ENCODE measurements around the gene MED12L.

Gene MED12L

DNA sequence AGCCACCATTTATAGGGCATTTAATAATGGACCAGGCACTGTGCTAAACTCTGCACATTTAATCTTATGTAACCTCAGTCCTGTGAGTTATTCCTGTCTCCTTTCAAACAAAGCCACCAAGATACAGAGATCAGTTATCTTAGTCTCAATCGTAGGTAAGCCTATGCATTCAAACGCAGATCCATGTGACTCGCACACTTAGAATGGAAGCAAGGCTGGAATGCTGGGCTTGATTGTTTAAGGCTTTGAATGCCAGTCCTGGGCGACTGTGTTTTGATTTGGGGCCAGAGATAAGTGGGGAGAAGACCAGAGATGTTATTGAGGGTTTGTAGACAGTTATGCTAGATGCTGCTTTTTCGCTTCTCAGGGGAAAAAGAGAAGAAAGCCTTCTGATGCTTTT, 22.2 kb downstream of the MED12L start (continued):
- TF ChIP-seq, protein P1, sequence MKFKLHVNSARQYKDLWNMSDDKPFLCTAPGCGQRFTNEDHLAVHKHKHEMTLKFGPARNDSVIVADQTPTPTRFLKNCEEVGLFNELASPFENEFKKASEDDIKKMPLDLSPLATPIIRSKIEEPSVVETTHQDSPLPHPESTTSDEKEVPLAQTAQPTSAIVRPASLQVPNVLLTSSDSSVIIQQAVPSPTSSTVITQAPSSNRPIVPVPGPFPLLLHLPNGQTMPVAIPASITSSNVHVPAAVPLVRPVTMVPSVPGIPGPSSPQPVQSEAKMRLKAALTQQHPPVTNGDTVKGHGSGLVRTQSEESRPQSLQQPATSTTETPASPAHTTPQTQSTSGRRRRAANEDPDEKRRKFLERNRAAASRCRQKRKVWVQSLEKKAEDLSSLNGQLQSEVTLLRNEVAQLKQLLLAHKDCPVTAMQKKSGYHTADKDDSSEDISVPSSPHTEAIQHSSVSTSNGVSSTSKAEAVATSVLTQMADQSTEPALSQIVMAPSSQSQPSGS (tag by site-specific recombination; IDR thresholded peaks at IDR 0.05; ENCODE audit: low read depth): no peak

DNA sequence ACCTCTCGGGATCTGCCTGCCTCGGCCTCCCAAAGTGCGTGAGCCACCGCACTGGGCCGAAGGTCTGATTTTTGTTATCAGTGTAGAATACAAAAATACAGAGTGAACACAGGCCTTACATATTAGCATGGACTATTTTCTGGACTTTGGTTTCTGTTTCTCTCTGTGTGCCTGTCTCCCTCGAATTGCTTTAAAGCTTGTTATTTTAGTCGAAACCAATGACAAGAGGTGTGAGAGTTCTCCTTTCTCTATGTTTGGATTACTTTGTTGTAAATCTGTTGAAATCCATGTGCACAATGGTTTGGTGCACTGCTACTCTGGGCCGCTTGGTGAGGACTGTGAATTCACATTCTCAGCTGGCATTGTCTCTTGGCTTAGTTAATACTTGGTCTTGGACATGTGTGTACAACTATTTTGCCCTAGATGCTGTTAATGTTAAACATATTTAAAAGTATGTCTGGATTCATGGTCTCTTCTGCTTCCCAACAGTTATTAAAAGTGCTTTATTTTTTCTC, 23.9 kb downstream of the MED12L start:
- CTCF ChIA-PET: interaction anchor here (0.9 to 1.0 kb wide), 2 partner anchors 14 to 18 kb away, joined by 3 to 4 read pairs; no protein-coding TSS in a partner anchor

DNA sequence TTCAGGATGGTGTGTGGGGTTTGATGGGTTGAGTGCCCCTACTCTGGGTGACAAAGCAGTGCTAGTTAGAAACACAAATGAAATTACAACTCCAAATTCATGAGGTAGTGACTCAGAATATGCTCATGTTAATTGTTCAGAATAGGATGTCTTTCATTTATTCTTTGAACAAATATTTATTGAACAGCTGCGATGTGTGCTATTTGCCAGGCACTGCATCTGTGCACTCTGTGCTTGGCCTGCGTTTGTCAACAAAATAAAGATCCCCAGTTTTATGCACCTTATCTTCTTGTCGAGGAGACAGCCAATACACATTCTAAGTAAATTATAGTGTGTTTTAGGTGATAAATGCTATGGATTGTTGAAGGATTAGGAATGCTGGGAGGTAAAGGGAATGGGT, 27.3 kb downstream of the MED12L start:
- no peaks in the 10 kb centered on the region for H3K36me3 ChIP-seq (ENCODE audit: control insufficient read depth in 2 of 2, insufficient read depth in 1 of 2, low read length in 2 of 2)
- H3K4me3 ChIP-seq (ENCODE audit: low read depth, low read length): no peak overlapping the region
- no peaks in the 10 kb centered on the region for H3K9me3 ChIP-seq (ENCODE audit: control insufficient read depth, insufficient read depth, low read depth, low read length)
- TF ChIP-seq ZNF214 (tag by site-specific recombination; IDR thresholded peaks at IDR 0.05; ENCODE audit: borderline replicate concordance) (no peak), SP2 (tag by site-specific recombination; IDR thresholded peaks at IDR 0.05) (no peak), ZBTB17 (tag by site-specific recombination; IDR thresholded peaks at IDR 0.05) (no peak), ZSCAN23 (tag by site-specific recombination; IDR thresholded peaks at IDR 0.05) (no peak), GLIS2 (tag by site-specific recombination; IDR thresholded peaks at IDR 0.05) (no peak), ZNF501 (tag by site-specific recombination; IDR thresholded peaks at IDR 0.05) (no peak)
- TF ChIP-seq, protein P1 (tag by site-specific recombination; IDR thresholded peaks at IDR 0.05; ENCODE audit: low read depth): no peak
- TF ChIP-seq, protein P2, sequence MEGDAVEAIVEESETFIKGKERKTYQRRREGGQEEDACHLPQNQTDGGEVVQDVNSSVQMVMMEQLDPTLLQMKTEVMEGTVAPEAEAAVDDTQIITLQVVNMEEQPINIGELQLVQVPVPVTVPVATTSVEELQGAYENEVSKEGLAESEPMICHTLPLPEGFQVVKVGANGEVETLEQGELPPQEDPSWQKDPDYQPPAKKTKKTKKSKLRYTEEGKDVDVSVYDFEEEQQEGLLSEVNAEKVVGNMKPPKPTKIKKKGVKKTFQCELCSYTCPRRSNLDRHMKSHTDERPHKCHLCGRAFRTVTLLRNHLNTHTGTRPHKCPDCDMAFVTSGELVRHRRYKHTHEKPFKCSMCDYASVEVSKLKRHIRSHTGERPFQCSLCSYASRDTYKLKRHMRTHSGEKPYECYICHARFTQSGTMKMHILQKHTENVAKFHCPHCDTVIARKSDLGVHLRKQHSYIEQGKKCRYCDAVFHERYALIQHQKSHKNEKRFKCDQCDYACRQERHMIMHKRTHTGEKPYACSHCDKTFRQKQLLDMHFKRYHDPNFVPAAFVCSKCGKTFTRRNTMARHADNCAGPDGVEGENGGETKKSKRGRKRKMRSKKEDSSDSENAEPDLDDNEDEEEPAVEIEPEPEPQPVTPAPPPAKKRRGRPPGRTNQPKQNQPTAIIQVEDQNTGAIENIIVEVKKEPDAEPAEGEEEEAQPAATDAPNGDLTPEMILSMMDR (tag by site-specific recombination; IDR thresholded peaks at IDR 0.05): no peak
- no peak overlapping the region for H3K27ac ChIP-seq (ENCODE audit: extremely low read depth, low read depth, low read length)
- CTCF ChIA-PET: no interaction called here
- POLR2A ChIA-PET: no interaction called here
- H3K4me1 ChIP-seq (ENCODE audit: control insufficient read depth, insufficient read depth, low read length): no peaks in the 10 kb centered on the region

More for the DNA sequence above, 23.9 kb downstream of the MED12L start:
- no peaks in the 10 kb centered on the region for H3K9me3 ChIP-seq (ENCODE audit: control insufficient read depth, insufficient read depth, low read depth, low read length)
- POLR2A ChIA-PET: no interaction called here
- TF ChIP-seq ZNF48 (tag by site-specific recombination; IDR thresholded peaks at IDR 0.05) (no peak), ZNF791 (tag by site-specific recombination; IDR thresholded peaks at IDR 0.05) (no peak), ZNF175 (tag by site-specific recombination; IDR thresholded peaks at IDR 0.05) (no peak), ZBTB1 (tag by site-specific recombination; IDR thresholded peaks at IDR 0.05) (no peak), IKZF3 (tag by site-specific recombination; IDR thresholded peaks at IDR 0.05) (no peak), ZNF248 (tag by site-specific recombination; IDR thresholded peaks at IDR 0.05) (no peak), ZNF76 (tag by site-specific recombination; IDR thresholded peaks at IDR 0.05; ENCODE audit: borderline replicate concordance, low read depth) (no peak), KLF1 (tag by site-specific recombination; IDR thresholded peaks at IDR 0.05) (no peak)
- TF ChIP-seq, protein P3, sequence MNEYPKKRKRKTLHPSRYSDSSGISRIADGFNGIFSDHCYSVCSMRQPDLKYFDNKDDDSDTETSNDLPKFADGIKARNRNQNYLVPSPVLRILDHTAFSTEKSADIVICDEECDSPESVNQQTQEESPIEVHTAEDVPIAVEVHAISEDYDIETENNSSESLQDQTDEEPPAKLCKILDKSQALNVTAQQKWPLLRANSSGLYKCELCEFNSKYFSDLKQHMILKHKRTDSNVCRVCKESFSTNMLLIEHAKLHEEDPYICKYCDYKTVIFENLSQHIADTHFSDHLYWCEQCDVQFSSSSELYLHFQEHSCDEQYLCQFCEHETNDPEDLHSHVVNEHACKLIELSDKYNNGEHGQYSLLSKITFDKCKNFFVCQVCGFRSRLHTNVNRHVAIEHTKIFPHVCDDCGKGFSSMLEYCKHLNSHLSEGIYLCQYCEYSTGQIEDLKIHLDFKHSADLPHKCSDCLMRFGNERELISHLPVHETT (tag by site-specific recombination; IDR thresholded peaks at IDR 0.05): no peak
- TF ChIP-seq, protein P4, sequence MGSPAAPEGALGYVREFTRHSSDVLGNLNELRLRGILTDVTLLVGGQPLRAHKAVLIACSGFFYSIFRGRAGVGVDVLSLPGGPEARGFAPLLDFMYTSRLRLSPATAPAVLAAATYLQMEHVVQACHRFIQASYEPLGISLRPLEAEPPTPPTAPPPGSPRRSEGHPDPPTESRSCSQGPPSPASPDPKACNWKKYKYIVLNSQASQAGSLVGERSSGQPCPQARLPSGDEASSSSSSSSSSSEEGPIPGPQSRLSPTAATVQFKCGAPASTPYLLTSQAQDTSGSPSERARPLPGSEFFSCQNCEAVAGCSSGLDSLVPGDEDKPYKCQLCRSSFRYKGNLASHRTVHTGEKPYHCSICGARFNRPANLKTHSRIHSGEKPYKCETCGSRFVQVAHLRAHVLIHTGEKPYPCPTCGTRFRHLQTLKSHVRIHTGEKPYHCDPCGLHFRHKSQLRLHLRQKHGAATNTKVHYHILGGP (tag by site-specific recombination; IDR thresholded peaks at IDR 0.05): no peak
- TF ChIP-seq, protein P5, sequence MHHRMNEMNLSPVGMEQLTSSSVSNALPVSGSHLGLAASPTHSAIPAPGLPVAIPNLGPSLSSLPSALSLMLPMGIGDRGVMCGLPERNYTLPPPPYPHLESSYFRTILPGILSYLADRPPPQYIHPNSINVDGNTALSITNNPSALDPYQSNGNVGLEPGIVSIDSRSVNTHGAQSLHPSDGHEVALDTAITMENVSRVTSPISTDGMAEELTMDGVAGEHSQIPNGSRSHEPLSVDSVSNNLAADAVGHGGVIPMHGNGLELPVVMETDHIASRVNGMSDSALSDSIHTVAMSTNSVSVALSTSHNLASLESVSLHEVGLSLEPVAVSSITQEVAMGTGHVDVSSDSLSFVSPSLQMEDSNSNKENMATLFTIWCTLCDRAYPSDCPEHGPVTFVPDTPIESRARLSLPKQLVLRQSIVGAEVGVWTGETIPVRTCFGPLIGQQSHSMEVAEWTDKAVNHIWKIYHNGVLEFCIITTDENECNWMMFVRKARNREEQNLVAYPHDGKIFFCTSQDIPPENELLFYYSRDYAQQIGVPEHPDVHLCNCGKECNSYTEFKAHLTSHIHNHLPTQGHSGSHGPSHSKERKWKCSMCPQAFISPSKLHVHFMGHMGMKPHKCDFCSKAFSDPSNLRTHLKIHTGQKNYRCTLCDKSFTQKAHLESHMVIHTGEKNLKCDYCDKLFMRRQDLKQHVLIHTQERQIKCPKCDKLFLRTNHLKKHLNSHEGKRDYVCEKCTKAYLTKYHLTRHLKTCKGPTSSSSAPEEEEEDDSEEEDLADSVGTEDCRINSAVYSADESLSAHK (tag by site-specific recombination; IDR thresholded peaks at IDR 0.05): no peak
- TF ChIP-seq, protein P6, sequence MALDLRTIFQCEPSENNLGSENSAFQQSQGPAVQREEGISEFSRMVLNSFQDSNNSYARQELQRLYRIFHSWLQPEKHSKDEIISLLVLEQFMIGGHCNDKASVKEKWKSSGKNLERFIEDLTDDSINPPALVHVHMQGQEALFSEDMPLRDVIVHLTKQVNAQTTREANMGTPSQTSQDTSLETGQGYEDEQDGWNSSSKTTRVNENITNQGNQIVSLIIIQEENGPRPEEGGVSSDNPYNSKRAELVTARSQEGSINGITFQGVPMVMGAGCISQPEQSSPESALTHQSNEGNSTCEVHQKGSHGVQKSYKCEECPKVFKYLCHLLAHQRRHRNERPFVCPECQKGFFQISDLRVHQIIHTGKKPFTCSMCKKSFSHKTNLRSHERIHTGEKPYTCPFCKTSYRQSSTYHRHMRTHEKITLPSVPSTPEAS (tag by site-specific recombination; IDR thresholded peaks at IDR 0.05): no peak
- H3K27ac ChIP-seq (ENCODE audit: extremely low read depth, low read depth, low read length): no peak overlapping the region
- H3K4me1 ChIP-seq (ENCODE audit: control insufficient read depth, insufficient read depth, low read length): no peaks in the 10 kb centered on the region
- no peak overlapping the region for H3K4me3 ChIP-seq (ENCODE audit: low read depth, low read length)
- no peaks in the 10 kb centered on the region for H3K36me3 ChIP-seq (ENCODE audit: control insufficient read depth in 2 of 2, insufficient read depth in 1 of 2, low read length in 2 of 2)

All from HEK293 (cell line).